ENCODE measurements around the gene NKX6-1.

Gene NKX6-1

DNA sequence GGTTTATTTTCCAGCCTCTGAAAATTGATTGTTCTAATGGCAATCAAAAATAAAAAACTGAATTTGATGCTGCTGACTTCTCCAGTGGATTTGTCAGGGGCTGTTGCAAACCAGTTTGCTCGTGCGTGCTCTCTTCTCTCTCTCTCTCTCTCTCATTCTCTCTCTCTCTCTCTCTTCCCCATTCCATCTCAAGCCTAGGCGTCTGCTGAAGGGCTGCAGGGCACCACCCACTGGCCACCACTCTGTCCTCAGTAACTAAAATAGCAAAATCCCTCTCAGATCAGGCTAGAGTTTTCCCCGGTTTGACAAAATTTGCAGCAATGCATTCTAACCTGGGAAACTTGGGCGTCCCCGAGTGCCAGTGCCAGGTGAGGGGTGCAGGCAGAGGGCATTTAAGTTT is 19.4 kb downstream of the NKX6-1 start:
- no peak overlapping the region for H3K4me3 ChIP-seq (ENCODE audit: low read length)
- no peak overlapping the region for H3K27ac ChIP-seq (ENCODE audit: low read length)
- no peaks in the 10 kb centered on the region for H3K4me1 ChIP-seq (ENCODE audit: control insufficient read depth, insufficient read depth, low read length)
- DNase-seq (ENCODE audit: low read depth, low spot score), result no peak
- H3K36me3 ChIP-seq (ENCODE audit: control insufficient read depth, insufficient read depth, low read length), result no peaks in the 10 kb centered on the region
- WGBS (ENCODE audit: insufficient coverage, insufficient read length), result no CpG with 5 or more reads among the region's 6 CpGs
- no peaks in the 10 kb centered on the region for H3K9me3 ChIP-seq (ENCODE audit: control insufficient read depth, insufficient read depth, low read length)
- H3K27me3 ChIP-seq (ENCODE audit: control insufficient read depth, insufficient read depth, low read length), result peaks cover 46% of the 10 kb centered on the region

GRCh38 chr4:84477738-84478137 is 21.4 kb downstream of the NKX6-1 start:
- no peaks in the 10 kb centered on the region for H3K36me3 ChIP-seq (ENCODE audit: control insufficient read depth, insufficient read depth, low read length)
- no peaks in the 10 kb centered on the region for H3K9me3 ChIP-seq (ENCODE audit: control insufficient read depth, insufficient read depth, low read length)
- H3K4me1 ChIP-seq (ENCODE audit: control insufficient read depth, insufficient read depth, low read length), result no peaks in the 10 kb centered on the region
- no CpG with 5 or more reads among the region's 1 CpG for WGBS (ENCODE audit: insufficient coverage, insufficient read length)
- H3K27me3 ChIP-seq (ENCODE audit: control insufficient read depth, insufficient read depth, low read length), result peaks cover 27% of the 10 kb centered on the region
- no peak overlapping the region for H3K27ac ChIP-seq (ENCODE audit: low read length)
- no peak overlapping the region for H3K4me3 ChIP-seq (ENCODE audit: low read length)
- no peak for DNase-seq (ENCODE audit: low read depth, low spot score)

- Histone ChIP-seq H3K27me3 (ENCODE audit: control insufficient read depth, insufficient read depth, low read length) (no peaks in the 10 kb centered on the region), H3K4me3 (ENCODE audit: low read length) (no peak overlapping the region), H3K9me3 (ENCODE audit: control insufficient read depth, insufficient read depth, low read length) (no peaks in the 10 kb centered on the region), H3K27ac (ENCODE audit: low read length) (no peak overlapping the region), H3K36me3 (ENCODE audit: control insufficient read depth, insufficient read depth, low read length) (no peaks in the 10 kb centered on the region), H3K4me1 (ENCODE audit: control insufficient read depth, insufficient read depth, low read length) (no peaks in the 10 kb centered on the region)
- no peak for DNase-seq (ENCODE audit: low read depth, low spot score)
Observed at GRCh38 chr4:84474107-84474506, 25.0 kb downstream of the NKX6-1 start.

GRCh38 chr4:84472154-84472553 is 26.9 kb downstream of the NKX6-1 start:
- Histone ChIP-seq H3K4me3 (ENCODE audit: low read length) (no peak overlapping the region), H3K27me3 (ENCODE audit: control insufficient read depth, insufficient read depth, low read length) (no peaks in the 10 kb centered on the region), H3K4me1 (ENCODE audit: control insufficient read depth, insufficient read depth, low read length) (no peaks in the 10 kb centered on the region), H3K27ac (ENCODE audit: low read length) (no peak overlapping the region), H3K36me3 (ENCODE audit: control insufficient read depth, insufficient read depth, low read length) (no peaks in the 10 kb centered on the region), H3K9me3 (ENCODE audit: control insufficient read depth, insufficient read depth, low read length) (no peaks in the 10 kb centered on the region)
- no peak for DNase-seq (ENCODE audit: low read depth, low spot score)

DNA sequence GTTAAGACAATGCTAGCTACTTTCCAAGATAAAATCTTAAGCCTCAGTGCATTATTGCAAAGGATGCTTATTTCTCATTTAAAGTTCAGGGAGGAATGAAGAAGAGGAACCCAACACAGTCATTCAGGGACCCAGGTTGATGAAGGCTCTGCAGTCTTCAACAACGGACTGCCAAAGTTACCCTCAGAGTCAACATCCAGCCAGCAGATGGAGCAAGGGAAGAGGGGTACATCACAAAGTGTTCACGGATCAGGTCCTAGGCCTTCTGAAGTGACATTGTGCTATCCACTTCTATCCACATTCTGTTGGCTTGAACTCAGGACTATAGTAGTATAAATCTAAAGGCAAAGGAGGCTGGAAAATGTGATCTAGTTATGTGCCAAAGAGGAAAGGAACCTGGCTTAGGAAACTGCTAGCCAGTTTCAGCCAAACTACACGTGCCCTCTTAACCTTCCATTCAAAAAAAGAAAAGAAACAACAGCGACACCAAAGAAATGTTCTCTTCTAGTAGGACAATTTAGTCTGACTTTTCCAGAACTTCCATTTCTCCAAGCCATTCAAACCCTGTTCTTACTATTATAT is 28.8 kb downstream of the NKX6-1 start:
- DNase-seq (ENCODE audit: low read depth, low spot score), result no peak
- Histone ChIP-seq H3K27me3 (ENCODE audit: control insufficient read depth, insufficient read depth, low read length) (no peaks in the 10 kb centered on the region), H3K9me3 (ENCODE audit: control insufficient read depth, insufficient read depth, low read length) (no peaks in the 10 kb centered on the region), H3K4me1 (ENCODE audit: control insufficient read depth, insufficient read depth, low read length) (no peaks in the 10 kb centered on the region), H3K4me3 (ENCODE audit: low read length) (no peak overlapping the region), H3K36me3 (ENCODE audit: control insufficient read depth, insufficient read depth, low read length) (no peaks in the 10 kb centered on the region), H3K27ac (ENCODE audit: low read length) (no peak overlapping the region)
- no CpG with 5 or more reads among the region's 4 CpGs for WGBS (ENCODE audit: insufficient coverage, insufficient read length)

GRCh38 chr4:84467601-84468000 is 31.5 kb downstream of the NKX6-1 start:
- Histone ChIP-seq H3K4me3 (ENCODE audit: low read length) (no peak overlapping the region), H3K27me3 (ENCODE audit: control insufficient read depth, insufficient read depth, low read length) (no peaks in the 10 kb centered on the region), H3K36me3 (ENCODE audit: control insufficient read depth, insufficient read depth, low read length) (no peaks in the 10 kb centered on the region), H3K27ac (ENCODE audit: low read length) (no peak overlapping the region), H3K4me1 (ENCODE audit: control insufficient read depth, insufficient read depth, low read length) (no peaks in the 10 kb centered on the region), H3K9me3 (ENCODE audit: control insufficient read depth, insufficient read depth, low read length) (no peaks in the 10 kb centered on the region)
- no CpG with 5 or more reads among the region's 3 CpGs for WGBS (ENCODE audit: insufficient coverage, insufficient read length)
- DNase-seq (ENCODE audit: low read depth, low spot score), result no peak

DNA sequence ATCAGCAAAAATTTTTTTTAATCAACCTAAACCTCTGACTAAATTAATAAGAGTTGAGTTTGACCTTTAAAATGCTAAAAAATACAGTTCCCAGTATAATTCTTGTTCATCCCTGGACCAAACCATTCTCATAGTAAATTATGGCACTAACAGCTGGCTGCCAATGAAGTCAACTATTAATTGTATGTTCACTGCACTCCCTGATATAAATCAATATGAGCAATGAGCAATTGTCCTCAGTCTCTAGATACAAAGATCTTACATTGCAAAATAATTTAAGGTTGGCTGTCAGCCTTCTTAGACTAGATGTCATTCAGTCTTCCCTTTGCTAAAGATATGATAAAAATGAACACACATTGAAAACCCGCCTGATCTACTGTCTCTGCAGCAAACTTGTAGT is 39.3 kb downstream of the NKX6-1 start:
- H3K27ac ChIP-seq (ENCODE audit: low read length), result no peak overlapping the region
- WGBS (ENCODE audit: insufficient coverage, insufficient read length), result no CpG with 5 or more reads among the region's 1 CpG

DNA sequence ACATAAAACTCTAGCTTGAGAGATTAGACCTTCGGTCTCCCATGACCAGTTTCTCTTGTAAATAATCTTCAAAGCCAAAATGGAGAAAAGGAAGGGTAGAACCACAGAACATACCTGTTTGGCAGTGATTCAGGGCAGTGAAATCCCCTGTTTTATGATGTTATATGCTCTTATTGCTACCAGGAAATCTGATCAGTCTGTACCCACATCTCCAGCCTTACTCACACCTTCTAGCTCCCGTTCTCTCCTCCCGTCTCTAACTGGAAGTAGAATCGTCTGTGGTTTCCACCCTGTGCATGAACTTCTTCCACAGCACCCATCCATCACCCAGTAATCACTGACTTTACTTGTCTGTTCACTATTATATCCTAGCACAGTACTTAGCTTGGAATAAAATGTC is 42.9 kb downstream of the NKX6-1 start:
- Histone ChIP-seq H3K36me3 (ENCODE audit: control insufficient read depth, insufficient read depth, low read length) (no peaks in the 10 kb centered on the region), H3K4me1 (ENCODE audit: control insufficient read depth, insufficient read depth, low read length) (no peaks in the 10 kb centered on the region), H3K27me3 (ENCODE audit: control insufficient read depth, insufficient read depth, low read length) (no peaks in the 10 kb centered on the region), H3K4me3 (ENCODE audit: low read length) (no peak overlapping the region), H3K9me3 (ENCODE audit: control insufficient read depth, insufficient read depth, low read length) (no peaks in the 10 kb centered on the region), H3K27ac (ENCODE audit: low read length) (no peak overlapping the region)
- DNase-seq (ENCODE audit: low read depth, low spot score), result no peak
- WGBS (ENCODE audit: insufficient coverage, insufficient read length), result no CpG with 5 or more reads among the region's 4 CpGs

More for the DNA sequence above, 39.3 kb downstream of the NKX6-1 start:
- H3K36me3 ChIP-seq (ENCODE audit: control insufficient read depth, insufficient read depth, low read length), result no peaks in the 10 kb centered on the region
- H3K4me3 ChIP-seq (ENCODE audit: low read length), result no peak overlapping the region
- no peaks in the 10 kb centered on the region for H3K4me1 ChIP-seq (ENCODE audit: control insufficient read depth, insufficient read depth, low read length)
- no peak for DNase-seq (ENCODE audit: low read depth, low spot score)
- H3K9me3 ChIP-seq (ENCODE audit: control insufficient read depth, insufficient read depth, low read length), result no peaks in the 10 kb centered on the region
- no peaks in the 10 kb centered on the region for H3K27me3 ChIP-seq (ENCODE audit: control insufficient read depth, insufficient read depth, low read length)

GRCh38 chr4:84455697-84456096 is 43.4 kb downstream of the NKX6-1 start:
- no CpG with 5 or more reads among the region's 3 CpGs for WGBS (ENCODE audit: insufficient coverage, insufficient read length)
- H3K27me3 ChIP-seq (ENCODE audit: control insufficient read depth, insufficient read depth, low read length), result no peaks in the 10 kb centered on the region

DNA sequence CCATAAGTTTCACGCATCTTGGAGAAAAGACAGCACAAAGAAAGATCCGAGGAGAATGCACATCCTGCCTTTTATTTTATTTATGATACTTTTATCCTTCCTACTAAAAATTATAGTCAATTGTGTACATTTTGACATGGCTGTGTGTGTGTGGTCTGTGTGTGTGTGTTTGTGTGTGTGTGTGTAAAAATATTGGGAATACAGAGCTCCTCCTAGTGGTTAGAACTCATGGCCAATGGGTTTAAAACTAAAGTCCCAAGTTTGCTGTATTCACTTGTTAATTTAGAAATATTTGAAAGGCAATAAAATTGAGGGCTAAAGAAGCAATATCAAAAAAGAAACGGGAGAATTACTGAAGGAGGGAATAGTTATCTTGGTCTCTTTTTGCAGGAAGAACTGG is 47.5 kb downstream of the NKX6-1 start:
- DNase-seq (ENCODE audit: low read depth, low spot score), result no peak
- Histone ChIP-seq H3K9me3 (ENCODE audit: control insufficient read depth, insufficient read depth, low read length) (no peaks in the 10 kb centered on the region), H3K27me3 (ENCODE audit: control insufficient read depth, insufficient read depth, low read length) (no peaks in the 10 kb centered on the region), H3K27ac (ENCODE audit: low read length) (no peak overlapping the region), H3K4me1 (ENCODE audit: control insufficient read depth, insufficient read depth, low read length) (no peaks in the 10 kb centered on the region), H3K4me3 (ENCODE audit: low read length) (no peak overlapping the region), H3K36me3 (ENCODE audit: control insufficient read depth, insufficient read depth, low read length) (no peaks in the 10 kb centered on the region)
- no CpG with 5 or more reads among the region's 3 CpGs for WGBS (ENCODE audit: insufficient coverage, insufficient read length)

More at GRCh38 chr4:84455697-84456096, 43.4 kb downstream of the NKX6-1 start:
- no peak for DNase-seq (ENCODE audit: low read depth, low spot score)
- Histone ChIP-seq H3K36me3 (ENCODE audit: control insufficient read depth, insufficient read depth, low read length) (no peaks in the 10 kb centered on the region), H3K27ac (ENCODE audit: low read length) (no peak overlapping the region), H3K9me3 (ENCODE audit: control insufficient read depth, insufficient read depth, low read length) (no peaks in the 10 kb centered on the region), H3K4me1 (ENCODE audit: control insufficient read depth, insufficient read depth, low read length) (no peaks in the 10 kb centered on the region), H3K4me3 (ENCODE audit: low read length) (no peak overlapping the region)

DNA sequence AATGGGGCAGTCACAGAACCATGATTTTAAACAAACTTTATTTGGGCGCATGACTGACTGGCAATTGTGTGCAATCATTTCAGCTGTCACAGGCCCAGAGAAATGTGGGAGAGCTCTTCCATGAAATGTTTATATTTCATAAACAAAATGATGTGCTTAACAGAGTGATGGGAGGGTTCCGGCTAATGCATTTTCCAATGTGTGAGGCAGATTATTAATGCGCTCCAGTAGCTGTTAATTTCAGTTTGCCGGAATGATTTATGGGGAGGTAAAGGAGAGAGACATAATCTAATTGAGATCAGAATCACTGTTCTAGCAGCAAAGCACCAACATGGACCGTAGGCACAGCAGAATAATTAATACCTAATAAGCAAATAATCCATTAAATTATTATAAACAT is 55.6 kb downstream of the NKX6-1 start:
- no CpG with 5 or more reads among the region's 5 CpGs for WGBS (ENCODE audit: insufficient coverage, insufficient read length)
- H3K9me3 ChIP-seq (ENCODE audit: control insufficient read depth, insufficient read depth, low read length), result no peaks in the 10 kb centered on the region
- no peaks in the 10 kb centered on the region for H3K27me3 ChIP-seq (ENCODE audit: control insufficient read depth, insufficient read depth, low read length)
- DNase-seq (ENCODE audit: low read depth, low spot score), result no peak
- H3K4me3 ChIP-seq (ENCODE audit: low read length), result no peak overlapping the region
- H3K4me1 ChIP-seq (ENCODE audit: control insufficient read depth, insufficient read depth, low read length), result no peaks in the 10 kb centered on the region
- no peak overlapping the region for H3K27ac ChIP-seq (ENCODE audit: low read length)
- no peaks in the 10 kb centered on the region for H3K36me3 ChIP-seq (ENCODE audit: control insufficient read depth, insufficient read depth, low read length)
